Esophagus muscularis mucosa (tissue), 4 donors: Measurements from ENCODE around the gene TPK1.

Experiments
- CTCF ChIP-seq, 3 experiments: fragments of 200-600 bp in 2 of 3; fragments of 450-650 bp in 1 of 3; sonication (generic) in 2 of 3; IDR thresholded peaks; one replicate each; pipeline ENCODE4 v1.5.1; 2017 to 2019; ENCODE audit warnings: antibody characterized with exemption in 3 of 3, mild to moderate bottlenecking in 2 of 3, moderate library complexity in 1 of 3
- EP300 ChIP-seq: sonication (generic); formaldehyde crosslinking; IDR thresholded peaks from one replicate; pipeline ENCODE4 v1.6.1; 2017; ENCODE audit warnings: antibody characterized with exemption
- POLR2AphosphoS5 ChIP-seq, 2 donors: sonication (generic); formaldehyde crosslinking; IDR thresholded peaks; one replicate each; pipeline ENCODE4 v1.6.1; 2017; ENCODE audit warnings: antibody characterized with exemption in 2 of 2

- no peak for TF ChIP-seq CTCF (IDR thresholded peaks at IDR 0.05)
- no peak for TF ChIP-seq POLR2AphosphoS5 (IDR thresholded peaks at IDR 0.05)
- TF ChIP-seq EP300: no peak
Observed at GRCh38 chr7:144775749-144776148, 60.1 kb downstream of the TPK1 start.
